ENCODE data around the gene DNAAF5.

- no peak for TF ChIP-seq CTCF (conservative IDR thresholded peaks at IDR 0.05; ENCODE audit: low read length)
- TF ChIP-seq EZH2phosphoT487 (IDR thresholded peaks at IDR 0.05; ENCODE audit: borderline replicate concordance) = no peak
Measured at GRCh38 chr7:725223-726005, 1.1 kb upstream of the DNAAF5 start.
